CD4-positive, alpha-beta T cell treated with Interleukin-1 beta for 1 hour (primary cell): ENCODE results near the gene NWD2.
"Not testable (repeated sequence)": the region's sequence is repeated elsewhere in the genome, so short reads cannot be mapped to it uniquely, and the experiment has no call there.

Source experiments
- DNase-seq, 2 donors: peaks; one replicate each; pipeline ENCODE4 v3.0.0-alpha.2; 2020 to 2022

NWD2 gene

GRCh38 chr4:37244583-37245390 lies at the start of gene NWD2:
TSS of gene NWD2 (plus strand) at chr4:37244743. CDS start at chr4:37245068, 325 bp downstream.
- DNase-seq: no peak

DNA sequence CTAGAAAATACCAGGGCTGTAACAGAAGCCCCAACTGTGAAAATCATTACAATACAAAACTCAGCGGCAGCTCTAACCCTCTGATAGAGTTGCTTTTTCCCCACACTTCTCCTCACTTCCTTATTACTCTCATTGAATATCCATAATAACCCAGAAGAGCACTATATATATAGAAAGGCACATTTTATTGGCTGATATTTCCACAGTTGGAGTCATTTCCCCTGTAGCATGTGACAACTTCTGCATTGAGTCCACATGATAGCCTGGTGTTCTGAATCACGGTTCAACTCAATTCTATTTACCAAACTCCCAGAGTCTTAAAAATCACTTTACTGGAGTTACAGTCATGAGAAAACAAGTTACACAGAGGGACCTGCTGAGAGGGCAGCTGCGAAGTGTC lies 46.6 kb upstream of the NWD2 start:
- no peak for DNase-seq

GRCh38 chr4:37204740-37205139 lies 39.8 kb upstream of the NWD2 start:
- DNase-seq: not testable (repeated sequence)

- no peak for DNase-seq
These were observed 28.3 kb upstream of the NWD2 start for GRCh38 chr4:37216209-37216608.

DNA sequence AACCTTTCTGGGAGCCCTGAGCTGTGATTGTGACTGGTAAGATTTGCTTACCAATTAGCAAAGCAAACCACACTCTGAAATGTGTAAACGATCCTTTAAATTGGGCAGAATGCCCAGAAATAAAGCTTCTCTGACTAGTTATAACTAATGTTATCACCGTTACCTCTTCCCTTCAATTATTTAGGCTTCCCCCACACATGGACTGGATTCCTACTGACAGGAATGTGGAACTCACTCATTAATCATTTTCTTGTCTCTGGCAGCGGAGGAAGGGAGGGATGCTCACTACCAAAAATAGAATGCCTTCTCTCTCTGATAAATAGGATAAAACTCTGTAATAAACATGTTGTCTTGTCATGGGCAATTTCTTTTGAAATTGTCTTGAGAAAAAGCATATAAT lies 25.3 kb upstream of the NWD2 start:
- DNase-seq: no peak

GRCh38 chr4:37219990-37220389 lies 24.6 kb upstream of the NWD2 start:
- no peak for DNase-seq

DNA sequence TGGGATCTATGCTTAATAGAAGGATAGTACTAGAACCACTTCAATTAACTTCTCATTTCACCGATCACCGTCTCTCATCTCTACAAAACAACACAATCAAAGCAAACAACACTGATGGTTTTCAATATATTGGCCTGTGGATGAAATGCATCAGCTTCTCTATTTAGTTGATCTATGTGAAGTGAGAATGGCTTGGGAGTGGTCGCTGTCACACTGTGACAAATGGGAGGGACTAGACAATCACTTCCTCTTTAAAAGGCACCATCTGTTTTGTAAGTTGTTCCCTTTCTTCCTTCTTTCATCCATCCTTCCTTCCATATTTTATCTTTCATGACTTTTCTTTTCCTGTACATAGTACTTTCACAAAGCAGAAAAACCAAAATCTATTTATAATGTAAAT lies 23.9 kb upstream of the NWD2 start:
- DNase-seq: no peak

GRCh38 chr4:37223732-37224131 lies 20.8 kb upstream of the NWD2 start:
- no peak for DNase-seq

- DNase-seq: no peak
These were observed 19.7 kb upstream of the NWD2 start for GRCh38 chr4:37224854-37225253.

DNA sequence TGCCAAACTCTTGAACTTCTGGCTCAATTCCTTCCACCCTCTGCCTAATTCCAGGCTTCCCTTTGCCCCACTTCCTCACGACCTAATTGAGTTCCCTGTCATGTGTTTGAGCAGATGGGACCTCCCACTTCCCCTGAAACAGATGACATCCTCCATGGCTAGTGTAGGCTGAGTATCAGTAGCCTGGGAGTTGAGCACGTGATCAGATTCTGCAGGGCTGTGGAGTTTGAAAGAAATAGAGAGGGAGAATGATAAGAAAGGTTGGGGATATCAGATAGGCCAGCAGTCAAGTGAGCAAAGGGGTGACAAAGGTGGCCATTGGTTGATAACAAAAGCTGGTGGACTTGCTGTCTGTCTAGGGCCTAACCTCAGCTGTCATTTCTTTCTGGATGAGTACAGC lies 18.8 kb upstream of the NWD2 start:
- no peak for DNase-seq

GRCh38 chr4:37232315-37232714 lies 12.2 kb upstream of the NWD2 start:
- no peak for DNase-seq

DNA sequence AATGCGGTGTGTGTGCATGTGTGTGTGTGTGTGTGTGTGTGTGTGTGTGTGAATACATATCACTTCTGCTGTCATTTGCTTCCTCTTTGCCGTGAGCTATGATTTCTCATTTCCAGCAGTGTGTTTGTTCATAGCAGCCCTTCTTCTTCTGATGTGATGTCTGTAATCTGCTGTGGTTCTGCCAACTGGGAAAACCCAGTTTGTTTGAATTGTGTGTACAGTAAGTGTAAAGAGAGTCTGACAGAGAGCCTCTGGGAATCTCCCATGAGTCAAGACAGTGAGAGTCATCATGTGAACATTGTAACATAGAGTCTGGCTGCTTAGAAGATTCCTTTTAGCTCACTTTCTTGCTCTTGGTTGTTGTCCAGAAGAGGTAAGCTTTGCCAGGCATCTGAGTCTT lies 8.4 kb upstream of the NWD2 start:
- DNase-seq: no peak

DNA sequence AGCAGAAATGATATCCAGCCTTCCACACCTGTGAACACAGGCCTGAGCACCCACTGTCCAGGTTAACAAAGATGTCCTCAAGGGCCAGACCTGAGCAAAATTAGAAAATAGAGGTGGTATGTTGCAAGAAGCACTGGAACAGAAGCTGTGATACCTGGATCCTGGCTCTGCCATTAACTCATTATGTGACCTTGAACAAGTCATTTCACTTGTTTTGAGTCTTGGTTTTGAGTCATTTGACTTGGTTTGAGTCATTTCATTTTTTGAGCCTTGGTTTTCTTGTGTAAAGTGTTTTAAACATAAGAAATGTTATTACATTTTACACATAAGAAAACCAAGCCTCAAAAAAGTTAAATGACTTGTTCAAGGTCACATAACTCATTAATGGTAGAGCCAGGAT lies 2.9 kb upstream of the NWD2 start:
- no peak for DNase-seq

- no peak for DNase-seq
These were observed 1.5 kb upstream of the NWD2 start for GRCh38 chr4:37243051-37243450.

DNA sequence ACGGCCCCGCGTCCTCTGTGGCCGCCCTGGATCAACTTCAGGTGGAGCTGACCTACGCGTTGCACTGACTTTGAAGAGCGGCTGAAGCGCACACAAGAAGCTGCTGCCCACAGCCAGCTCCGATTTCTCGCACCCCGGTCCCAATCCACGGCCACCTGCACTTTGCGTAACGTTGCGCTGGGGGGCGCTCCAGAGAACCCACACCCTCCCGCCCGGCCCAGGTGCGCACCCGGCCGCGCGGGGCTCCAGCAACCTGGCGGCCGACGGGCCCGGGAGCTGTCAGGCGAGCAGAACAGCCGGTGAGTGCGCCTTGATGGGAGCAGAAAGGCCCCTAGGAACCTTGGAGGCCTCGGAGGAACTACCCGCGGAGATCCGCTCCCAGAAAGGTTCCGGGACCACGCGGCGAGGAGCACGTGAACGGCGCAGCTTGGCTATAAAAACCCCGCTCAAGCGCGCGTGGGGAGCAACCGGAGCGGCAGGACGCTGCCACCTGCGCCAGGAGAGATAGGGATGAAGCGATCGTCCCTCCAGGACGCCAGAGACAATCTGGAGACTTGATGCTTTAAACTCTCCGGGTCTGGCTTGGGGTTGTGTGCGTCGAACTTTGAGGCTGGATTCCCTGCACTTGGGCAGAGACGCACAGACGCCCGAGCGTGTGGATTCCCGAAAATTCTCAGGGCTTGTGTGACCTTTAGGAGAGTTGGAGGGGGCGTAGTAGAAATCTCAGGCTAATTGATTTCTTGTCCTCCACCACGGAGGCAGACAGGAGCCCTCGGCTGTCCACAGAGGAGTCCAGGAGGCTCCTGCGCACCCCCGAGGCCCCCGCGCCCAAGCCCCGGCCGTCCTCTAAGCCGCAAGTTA lies 591 bp upstream of the NWD2 start:
- no peak for DNase-seq

DNA sequence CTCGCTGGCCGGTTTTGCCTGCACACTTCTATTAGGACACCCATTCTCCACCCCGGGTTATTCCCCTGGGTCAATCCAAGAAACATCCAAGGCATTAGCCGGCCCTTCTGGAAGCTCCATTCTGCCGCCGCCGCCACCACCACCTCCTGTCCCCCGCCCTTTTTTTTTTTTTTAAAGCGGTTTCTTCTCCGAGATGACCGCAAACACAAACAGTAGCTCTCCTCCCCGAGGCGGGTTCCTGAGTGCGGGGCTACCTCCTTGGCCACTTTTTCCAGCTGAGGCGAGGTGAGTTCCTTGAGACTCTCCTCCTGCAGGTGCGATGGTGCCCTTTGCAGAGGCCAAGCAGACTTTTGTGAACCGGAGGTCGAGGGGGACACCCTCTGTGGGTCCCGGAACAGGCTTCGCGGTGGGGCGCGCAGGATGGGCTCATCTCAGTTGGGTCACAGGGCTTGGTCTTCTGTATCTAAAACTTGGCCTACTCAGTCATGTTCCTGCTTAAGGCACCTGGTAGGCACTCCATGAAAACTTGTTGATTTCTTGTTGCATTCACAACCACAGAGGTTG lies 930 bp downstream of the NWD2 start:
- DNase-seq: no peak

- no peak for DNase-seq
These were observed 2.3 kb downstream of the NWD2 start for GRCh38 chr4:37246891-37247290.

- DNase-seq: no peak
These were observed 13.7 kb downstream of the NWD2 start for GRCh38 chr4:37258221-37258620.

DNA sequence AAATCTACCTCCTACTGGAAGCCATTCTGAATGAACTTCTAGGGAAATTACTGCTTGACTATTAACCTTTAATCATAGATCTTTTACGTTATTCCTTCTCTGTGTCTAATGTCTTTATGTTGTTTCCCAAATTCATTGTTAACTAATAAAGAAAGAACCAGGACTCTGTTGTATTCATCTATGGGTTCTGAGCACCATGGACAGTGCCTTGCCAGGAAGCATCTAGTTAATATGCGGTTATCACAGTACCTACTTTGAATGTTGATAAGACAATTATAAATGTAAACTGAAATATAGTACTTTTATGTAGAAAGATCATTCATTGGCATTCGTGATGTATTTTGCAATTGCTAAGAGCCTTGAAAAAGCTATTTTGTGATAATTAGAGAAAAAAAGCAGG lies 23.8 kb downstream of the NWD2 start:
- DNase-seq: no peak

- DNase-seq: no peak
These were observed 34.6 kb downstream of the NWD2 start for GRCh38 chr4:37279121-37279520.

DNA sequence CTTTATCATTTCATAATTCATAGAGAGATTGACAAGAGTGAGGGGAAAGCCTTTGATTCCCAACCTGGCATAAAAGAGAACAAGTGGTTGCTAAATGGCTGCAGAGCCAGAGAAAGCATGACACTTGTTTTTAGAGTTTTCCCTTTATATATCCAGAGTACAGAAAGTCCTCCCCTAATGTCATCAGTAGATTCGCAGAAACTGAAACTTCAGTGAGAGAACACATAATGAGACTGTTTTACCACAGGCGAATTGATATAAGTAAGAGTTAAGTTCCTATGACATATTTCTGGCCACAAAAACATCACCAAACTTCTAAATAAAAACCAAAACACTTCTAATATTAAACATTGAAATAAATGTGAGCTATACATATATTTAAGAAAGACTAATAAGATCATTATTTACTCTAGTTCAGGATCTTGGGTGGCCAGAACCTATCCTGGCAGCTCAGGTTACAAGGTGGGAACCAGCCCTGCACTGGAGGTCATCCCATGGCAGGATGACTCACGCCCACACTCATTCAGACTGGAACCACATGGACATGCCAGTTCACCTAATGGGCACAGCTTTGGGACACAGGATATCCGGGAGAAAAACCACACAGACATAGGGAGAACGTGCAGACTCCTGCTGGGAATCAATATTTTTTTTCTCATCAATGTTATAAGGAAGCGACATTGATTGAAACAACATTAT lies 35.5 kb downstream of the NWD2 start:
- DNase-seq: no peak

- DNase-seq: no peak
These were observed 54.9 kb downstream of the NWD2 start for GRCh38 chr4:37299468-37299867.

DNA sequence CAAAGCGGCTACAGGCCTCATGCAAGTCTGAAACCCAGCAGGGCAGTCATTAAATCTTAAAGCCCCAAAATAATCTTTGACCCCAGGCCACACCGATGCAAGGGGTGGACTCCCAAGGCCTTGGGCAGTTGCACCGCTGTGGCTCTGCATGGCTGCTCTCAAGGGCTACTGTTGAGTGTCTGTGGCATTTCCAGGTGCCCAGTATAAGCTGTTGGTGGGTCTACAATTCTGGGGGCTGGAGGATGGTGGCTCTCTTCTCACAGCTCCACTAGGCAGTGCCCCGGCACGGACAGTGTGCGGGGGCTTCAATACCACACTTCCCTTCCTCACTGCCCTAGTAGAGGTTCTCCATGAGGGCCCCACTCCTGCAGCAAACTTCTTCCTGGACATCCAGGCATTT lies 60.1 kb downstream of the NWD2 start:
- DNase-seq: no peak
